ENCODE results near the gene FGFR3. TPM values are rescaled to one million over a fixed set of nuclear protein-coding genes. Genes with fewer than 3 reads are reported as not detected.
"Not testable (repeated sequence)": the region's sequence is repeated elsewhere in the genome, so short reads cannot be mapped to it uniquely, and the experiment has no call there.

The FGFR3 gene
- total and polyA plus RNA-seq, 4 experiments from 2014 or later: 0.53 to 0.67 TPM; not detected in 2

- Histone ChIP-seq H3K36me3 (ENCODE audit: insufficient read depth, low read length) (peaks cover 30% of the 10 kb centered on the region), H3K27ac (ENCODE audit: low read depth, low read length) (no peak overlapping the region), H3K9me3 (ENCODE audit: control insufficient read depth in 1 of 2, low read length in 2 of 2) (no peaks in the 10 kb centered on the region), H3K4me1 (ENCODE audit: insufficient read depth, low read length) (no peaks in the 10 kb centered on the region), H3K27me3 (ENCODE audit: insufficient read depth, low read length) (no peaks in the 10 kb centered on the region), H3K4me3 (ENCODE audit: low read length in 2 of 2) (no peak overlapping the region)
- ChIA-PET POLR2A (ENCODE audit: partially characterized antibody) (no interaction called here), CTCF (ENCODE audit: partially characterized antibody) (interaction anchor here (1.3 kb wide), 1 partner anchor 57 kb away, joined by 5 read pairs; no protein-coding TSS in a partner anchor)
- peaks cover 19 to 63% of the 10 kb centered on the region in 2 donors for H3K36me3 Mint-ChIP-seq
- peak overlapping the region in 3 of 7 donors; percentile 6 to 31 (median 18) for H3K27ac Mint-ChIP-seq
- no peak overlapping the region for H3K4me3 Mint-ChIP-seq
- no peaks in the 10 kb centered on the region for H3K27me3 Mint-ChIP-seq
- no peak for DNase-seq
- intact Hi-C loops (cut with micrococcal nuclease): no loop called here
- no peaks in the 10 kb centered on the region for H3K9me3 Mint-ChIP-seq
- peaks cover 1 to 21% (median 3%) of the 10 kb centered on the region in 4 donors for H3K4me1 Mint-ChIP-seq
Observed at GRCh38 chr4:1842339-1842895, 49.3 kb downstream of the FGFR3 start.

DNA sequence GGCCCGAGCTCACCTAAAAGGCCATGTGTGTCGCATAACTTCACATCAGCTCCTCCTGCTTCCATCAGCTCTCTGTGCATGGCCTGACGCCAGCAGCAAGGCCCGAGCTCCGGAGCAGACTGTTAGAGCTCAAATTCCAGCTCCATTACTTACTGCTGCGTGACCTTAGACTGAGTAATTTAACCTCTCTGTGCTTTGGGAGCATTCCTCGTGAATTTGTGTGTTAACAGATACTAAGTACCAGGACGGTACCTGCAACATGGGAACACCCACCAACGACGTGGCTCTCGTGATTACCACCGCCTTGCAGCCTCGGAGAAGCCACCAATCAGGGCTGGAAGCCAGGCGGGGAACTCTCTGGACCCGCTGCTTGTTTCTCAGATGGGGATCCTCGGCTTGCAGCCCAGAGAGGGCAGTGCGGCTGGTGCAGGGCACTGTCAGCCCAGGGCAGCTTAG, 49.9 kb downstream of the FGFR3 start:
- Mint-ChIP-seq H3K4me3 (peak overlapping the region in 1 of 8 donors; percentile 1), H3K9me3 (no peaks in the 10 kb centered on the region), H3K27ac (no peak overlapping the region), H3K4me1 (peaks cover 1 to 21% (median 3%) of the 10 kb centered on the region in 4 donors), H3K27me3 (no peaks in the 10 kb centered on the region), H3K36me3 (peaks cover 19 to 63% of the 10 kb centered on the region in 2 donors)
- Histone ChIP-seq H3K36me3 (ENCODE audit: insufficient read depth, low read length) (peaks cover 31% of the 10 kb centered on the region), H3K27me3 (ENCODE audit: insufficient read depth, low read length) (no peaks in the 10 kb centered on the region), H3K4me1 (ENCODE audit: insufficient read depth, low read length) (no peaks in the 10 kb centered on the region), H3K9me3 (ENCODE audit: control insufficient read depth in 1 of 2, low read length in 2 of 2) (no peaks in the 10 kb centered on the region), H3K27ac (ENCODE audit: low read depth, low read length) (no peak overlapping the region), H3K4me3 (ENCODE audit: low read length in 2 of 2) (no peak overlapping the region)
- intact Hi-C loops (cut with micrococcal nuclease): no loop called here
- CTCF ChIA-PET (ENCODE audit: partially characterized antibody): interaction anchor here (1.3 kb wide), 1 partner anchor 56 kb away, joined by 5 read pairs; no protein-coding TSS in a partner anchor
- POLR2A ChIA-PET (ENCODE audit: partially characterized antibody): no interaction called here
- DNase-seq: no peak

DNA sequence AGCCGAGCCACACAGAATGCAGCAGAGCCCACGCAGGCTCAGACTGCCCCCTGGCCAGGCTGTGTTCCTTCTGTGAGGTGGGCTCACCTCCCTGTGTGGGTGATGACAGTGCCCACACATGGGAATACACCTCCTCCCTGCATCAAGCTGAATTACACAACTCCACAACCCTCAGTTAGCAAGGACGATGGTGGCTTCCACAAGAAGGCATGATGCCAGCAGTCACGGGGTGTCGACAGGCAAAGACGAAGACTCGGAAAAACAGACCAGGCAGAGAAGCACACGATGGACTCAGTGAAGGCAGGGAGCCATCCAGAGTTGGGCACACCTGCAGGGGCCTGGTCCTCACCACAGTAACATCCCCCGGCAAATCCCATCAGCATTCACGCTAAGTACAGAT, 50.8 kb downstream of the FGFR3 start:
- H3K27ac ChIP-seq (ENCODE audit: low read depth, low read length): no peak overlapping the region
- CTCF ChIA-PET (ENCODE audit: partially characterized antibody): interaction anchor here (1.3 kb wide), 1 partner anchor 55 kb away, joined by 5 read pairs; no protein-coding TSS in a partner anchor

GRCh38 chr4:1844618-1845017, 51.5 kb downstream of the FGFR3 start:
- Mint-ChIP-seq H3K4me1 (peaks cover 3 to 21% (median 4%) of the 10 kb centered on the region in 4 donors), H3K36me3 (peaks cover 14 to 54% of the 10 kb centered on the region in 2 donors), H3K27ac (peak overlapping the region in 1 of 7 donors; percentile 41)
- H3K4me3 ChIP-seq (ENCODE audit: low read length in 2 of 2); DNase-seq; H3K27me3 Mint-ChIP-seq; CTCF ChIA-PET (ENCODE audit: partially characterized antibody); H3K9me3 Mint-ChIP-seq; H3K4me1 ChIP-seq (ENCODE audit: insufficient read depth, low read length); H3K27ac ChIP-seq (ENCODE audit: low read depth, low read length); H3K4me3 Mint-ChIP-seq; H3K9me3 ChIP-seq (ENCODE audit: control insufficient read depth in 1 of 2, low read length in 2 of 2); H3K27me3 ChIP-seq (ENCODE audit: insufficient read depth, low read length); intact Hi-C loops (cut with micrococcal nuclease); POLR2A ChIA-PET (ENCODE audit: partially characterized antibody): not testable (repeated sequence)
- peaks cover 31% of the 10 kb centered on the region for H3K36me3 ChIP-seq (ENCODE audit: insufficient read depth, low read length)

More for the DNA sequence above, 50.8 kb downstream of the FGFR3 start:
- Histone ChIP-seq H3K4me3 (ENCODE audit: low read length in 2 of 2) (no peak overlapping the region), H3K27me3 (ENCODE audit: insufficient read depth, low read length) (no peaks in the 10 kb centered on the region), H3K36me3 (ENCODE audit: insufficient read depth, low read length) (peaks cover 31% of the 10 kb centered on the region), H3K4me1 (ENCODE audit: insufficient read depth, low read length) (no peaks in the 10 kb centered on the region), H3K9me3 (ENCODE audit: control insufficient read depth in 1 of 2, low read length in 2 of 2) (no peaks in the 10 kb centered on the region)
- Mint-ChIP-seq H3K4me1 (peaks cover 3 to 21% (median 4%) of the 10 kb centered on the region in 4 donors), H3K27ac (peak overlapping the region in 1 of 7 donors; percentile 64), H3K27me3 (no peaks in the 10 kb centered on the region), H3K9me3 (no peaks in the 10 kb centered on the region), H3K36me3 (peaks cover 19 to 62% of the 10 kb centered on the region in 2 donors), H3K4me3 (no peak overlapping the region)
- POLR2A ChIA-PET (ENCODE audit: partially characterized antibody): no interaction called here
- intact Hi-C loops (cut with micrococcal nuclease): no loop called here
- DNase-seq: no peak

- Histone ChIP-seq H3K27ac (ENCODE audit: low read depth, low read length) (no peak overlapping the region), H3K4me3 (ENCODE audit: low read length in 2 of 2) (no peak overlapping the region), H3K36me3 (ENCODE audit: insufficient read depth, low read length) (peaks cover 25% of the 10 kb centered on the region), H3K27me3 (ENCODE audit: insufficient read depth, low read length) (no peaks in the 10 kb centered on the region), H3K9me3 (ENCODE audit: control insufficient read depth in 1 of 2, low read length in 2 of 2) (no peaks in the 10 kb centered on the region), H3K4me1 (ENCODE audit: insufficient read depth, low read length) (peaks cover 4% of the 10 kb centered on the region)
- H3K27ac Mint-ChIP-seq: peak overlapping the region in 1 of 7 donors; percentile 34
- H3K4me3 Mint-ChIP-seq: no peak overlapping the region
- ChIA-PET POLR2A (ENCODE audit: partially characterized antibody) (interaction anchor here (1.2 to 1.3 kb wide), 2 partner anchors 24 to 62 kb away, joined by 3 to 4 read pairs; partner anchors contain the start of gene NSD2), CTCF (ENCODE audit: partially characterized antibody) (interaction anchor here (0.5 to 2.9 kb wide), 2 partner anchors 34 to 53 kb away, joined by 3 to 16 read pairs; no protein-coding TSS in a partner anchor)
- H3K27me3 Mint-ChIP-seq: no peaks in the 10 kb centered on the region
- no peaks in the 10 kb centered on the region for H3K9me3 Mint-ChIP-seq
- H3K36me3 Mint-ChIP-seq: peaks cover 14 to 42% of the 10 kb centered on the region in 2 donors
- intact Hi-C loops (cut with micrococcal nuclease): no loop called here
- peaks cover 4 to 31% (median 10%) of the 10 kb centered on the region in 4 donors for H3K4me1 Mint-ChIP-seq
- no peak for DNase-seq
Observed at GRCh38 chr4:1846580-1846979, 53.5 kb downstream of the FGFR3 start.

DNA sequence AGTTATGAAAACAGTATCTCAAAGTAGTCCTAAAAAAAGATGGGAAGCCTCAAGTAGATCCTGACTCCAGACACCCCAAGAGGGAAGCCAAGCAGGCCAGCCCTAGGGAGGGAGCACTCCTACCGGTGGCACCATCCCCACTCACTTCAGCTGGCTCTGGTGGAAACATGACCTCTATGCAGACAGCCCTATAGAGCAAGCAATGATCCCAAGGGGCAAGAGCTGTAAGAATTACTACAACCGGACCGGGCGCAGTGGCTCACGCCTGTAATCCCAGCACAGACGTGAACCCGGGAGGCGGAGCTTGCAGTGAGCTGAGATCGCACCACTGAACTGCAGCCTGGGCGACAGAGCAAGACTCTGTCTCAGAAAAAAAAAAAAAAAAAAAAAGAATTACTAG, 57.2 kb downstream of the FGFR3 start:
- H3K4me1 Mint-ChIP-seq: peaks cover 13 to 40% (median 29%) of the 10 kb centered on the region in 4 donors
- intact Hi-C loops (cut with micrococcal nuclease): no loop called here

GRCh38 chr4:1851160-1851559, 58.1 kb downstream of the FGFR3 start:
- H3K9me3 Mint-ChIP-seq: no peaks in the 10 kb centered on the region
- Histone ChIP-seq H3K36me3 (ENCODE audit: insufficient read depth, low read length) (peaks cover 9% of the 10 kb centered on the region), H3K4me3 (ENCODE audit: low read length in 2 of 2) (no peak overlapping the region), H3K27ac (ENCODE audit: low read depth, low read length) (no peak overlapping the region), H3K27me3 (ENCODE audit: insufficient read depth, low read length) (no peaks in the 10 kb centered on the region), H3K9me3 (ENCODE audit: control insufficient read depth in 1 of 2, low read length in 2 of 2) (no peaks in the 10 kb centered on the region), H3K4me1 (ENCODE audit: insufficient read depth, low read length) (peaks cover 34% of the 10 kb centered on the region)
- H3K4me1 Mint-ChIP-seq: peaks cover 13 to 40% (median 29%) of the 10 kb centered on the region in 4 donors
- peak overlapping the region in 1 of 7 donors; percentile 46 for H3K27ac Mint-ChIP-seq
- no peak overlapping the region for H3K4me3 Mint-ChIP-seq
- peaks cover 10 to 12% of the 10 kb centered on the region in 2 donors for H3K36me3 Mint-ChIP-seq
- DNase-seq: no peak
- ChIA-PET CTCF (ENCODE audit: partially characterized antibody) (interaction anchor here (0.7 kb wide), 1 partner anchor 339 kb away, joined by 3 read pairs; no protein-coding TSS in a partner anchor), POLR2A (ENCODE audit: partially characterized antibody) (interaction anchor here (1.5 kb wide), 1 partner anchor 20 kb away, joined by 4 read pairs; the partner anchor contains the start of gene NSD2)
- intact Hi-C loops (cut with micrococcal nuclease): no loop called here
- no peaks in the 10 kb centered on the region for H3K27me3 Mint-ChIP-seq

More for the DNA sequence above, 57.2 kb downstream of the FGFR3 start:
- Histone ChIP-seq H3K27ac (ENCODE audit: low read depth, low read length) (no peak overlapping the region), H3K4me1 (ENCODE audit: insufficient read depth, low read length) (peaks cover 31% of the 10 kb centered on the region), H3K36me3 (ENCODE audit: insufficient read depth, low read length) (peaks cover 9% of the 10 kb centered on the region), H3K4me3 (ENCODE audit: low read length in 2 of 2) (no peak overlapping the region), H3K9me3 (ENCODE audit: control insufficient read depth in 1 of 2, low read length in 2 of 2) (no peaks in the 10 kb centered on the region), H3K27me3 (ENCODE audit: insufficient read depth, low read length) (no peaks in the 10 kb centered on the region)
- CTCF ChIA-PET (ENCODE audit: partially characterized antibody): interaction anchor here (0.7 kb wide), 1 partner anchor 338 kb away, joined by 3 read pairs; no protein-coding TSS in a partner anchor
- Mint-ChIP-seq H3K4me3 (no peak overlapping the region), H3K27me3 (no peaks in the 10 kb centered on the region), H3K36me3 (peaks cover 10 to 12% of the 10 kb centered on the region in 2 donors), H3K9me3 (no peaks in the 10 kb centered on the region), H3K27ac (peak overlapping the region in 2 of 7 donors; percentile 36 to 53)
- no peak for DNase-seq
- POLR2A ChIA-PET (ENCODE audit: partially characterized antibody): interaction anchor here (1.7 kb wide), 1 partner anchor 20 kb away, joined by 4 read pairs; the partner anchor contains the start of gene NSD2

Measured in CD4-positive, alpha-beta memory T cell (primary cell).